Measurements from ENCODE around the gene SOX13.

SOX13 gene

DNA sequence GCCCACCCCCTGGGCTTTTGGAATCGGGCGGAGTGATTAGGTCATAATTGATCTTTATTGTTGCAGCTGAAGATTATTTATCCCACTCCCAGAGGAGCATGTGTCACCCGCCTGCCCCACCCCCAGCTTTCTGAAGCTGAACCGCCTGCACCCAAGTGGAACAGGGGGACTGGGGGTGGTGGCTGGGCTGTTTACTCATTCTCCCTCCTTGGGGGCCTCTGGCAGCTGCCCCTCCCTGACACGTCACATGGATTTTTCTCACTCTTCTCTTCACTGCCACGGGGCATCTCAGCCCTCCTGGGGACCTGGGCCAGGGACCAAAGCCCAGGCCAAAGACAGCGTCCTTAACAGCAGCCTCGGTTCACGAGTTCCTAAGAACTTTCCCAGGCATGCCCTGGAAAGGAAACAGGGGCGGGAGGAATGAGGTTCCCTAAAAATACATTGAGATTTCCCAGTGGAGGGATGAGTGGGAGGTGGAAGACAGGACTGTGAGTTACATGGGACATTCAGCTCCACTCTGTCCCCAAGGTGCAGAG is 31.6 kb upstream of the SOX13 start:
- H3K36me3 ChIP-seq (ENCODE audit: control insufficient read depth in 1 of 2, insufficient read depth in 2 of 2, low read depth in 1 of 2, low read length in 2 of 2) = no peaks in the 10 kb centered on the region
- no peak overlapping the region for H2BK15ac ChIP-seq (ENCODE audit: low read depth, poor library complexity, severe bottlenecking)
- no peak overlapping the region for H2BK5ac ChIP-seq (ENCODE audit: low read depth, low read length, poor library complexity, severe bottlenecking)
- H3K4ac ChIP-seq (ENCODE audit: low read depth in 1 of 2, low read length in 2 of 2) = no peak overlapping the region
- H3K14ac ChIP-seq (ENCODE audit: low read length in 2 of 2) = no peak overlapping the region
- no peaks in the 10 kb centered on the region for H3K79me1 ChIP-seq (replicated peaks; ENCODE audit: low read length, poor library complexity, severe bottlenecking)
- no peak overlapping the region for H2AK5ac ChIP-seq (ENCODE audit: low read length, severe bottlenecking)
- H4K8ac ChIP-seq (ENCODE audit: low read length) = no peak overlapping the region
- no peak overlapping the region for H2BK12ac ChIP-seq (ENCODE audit: low read length in 2 of 2)
- no peak overlapping the region for H3K27ac ChIP-seq (ENCODE audit: low read length, poor library complexity, severe bottlenecking)
- no peak overlapping the region for H3K23ac ChIP-seq (ENCODE audit: low read length in 2 of 2)
- H2AFZ ChIP-seq (ENCODE audit: low read depth, low read length) = no peak overlapping the region
- peak overlapping the region in 1 of 2 experiments; percentile 64 for H3K4me3 ChIP-seq (ENCODE audit: insufficient read depth in 1 of 2, low read depth in 1 of 2, low read length in 2 of 2)
- H2BK120ac ChIP-seq (ENCODE audit: low read depth, low read length) = no peak overlapping the region
- no peaks in the 10 kb centered on the region for H3K27me3 ChIP-seq (ENCODE audit: control insufficient read depth in 1 of 2, insufficient read depth in 1 of 2, low read length in 2 of 2)
- H4K91ac ChIP-seq (ENCODE audit: low read length) = no peak overlapping the region
- no peak overlapping the region for H3K4me2 ChIP-seq (ENCODE audit: low read length, poor library complexity, severe bottlenecking)
- peak overlapping the region; percentile 88 for H3K9ac ChIP-seq (ENCODE audit: low read length)
- H3K9me3 ChIP-seq (ENCODE audit: control insufficient read depth, low read length) = no peaks in the 10 kb centered on the region
- no peak overlapping the region for H3K18ac ChIP-seq (ENCODE audit: low read depth in 1 of 2, low read length in 2 of 2)
- no peak for DNase-seq
- WGBS = 77% methylated on average over 8 of the region's 10 CpGs
- H3K4me1 ChIP-seq (ENCODE audit: control insufficient read depth, insufficient read depth, low read depth, low read length) = peaks cover 10% of the 10 kb centered on the region

GRCh38 chr1:204041803-204042505 is 31.0 kb upstream of the SOX13 start:
- Histone ChIP-seq H3K4me2 (ENCODE audit: low read length, poor library complexity, severe bottlenecking) (no peak overlapping the region), H3K9me3 (ENCODE audit: control insufficient read depth, low read length) (no peaks in the 10 kb centered on the region), H3K18ac (ENCODE audit: low read depth in 1 of 2, low read length in 2 of 2) (no peak overlapping the region), H2BK12ac (ENCODE audit: low read length in 2 of 2) (no peak overlapping the region), H3K9ac (ENCODE audit: low read length) (peak overlapping the region; percentile 88), H3K79me1 (replicated peaks; ENCODE audit: low read length, poor library complexity, severe bottlenecking) (no peaks in the 10 kb centered on the region), H3K27me3 (ENCODE audit: control insufficient read depth in 1 of 2, insufficient read depth in 1 of 2, low read length in 2 of 2) (no peaks in the 10 kb centered on the region), H3K4me1 (ENCODE audit: control insufficient read depth, insufficient read depth, low read depth, low read length) (peaks cover 10% of the 10 kb centered on the region), H2AFZ (ENCODE audit: low read depth, low read length) (no peak overlapping the region), H2BK15ac (ENCODE audit: low read depth, poor library complexity, severe bottlenecking) (no peak overlapping the region), H2BK5ac (ENCODE audit: low read depth, low read length, poor library complexity, severe bottlenecking) (no peak overlapping the region), H4K91ac (ENCODE audit: low read length) (no peak overlapping the region), H3K27ac (ENCODE audit: low read length, poor library complexity, severe bottlenecking) (no peak overlapping the region), H3K23ac (ENCODE audit: low read length in 2 of 2) (no peak overlapping the region), H4K8ac (ENCODE audit: low read length) (no peak overlapping the region), H2AK5ac (ENCODE audit: low read length, severe bottlenecking) (no peak overlapping the region), H3K4ac (ENCODE audit: low read depth in 1 of 2, low read length in 2 of 2) (no peak overlapping the region), H2BK120ac (ENCODE audit: low read depth, low read length) (no peak overlapping the region), H3K14ac (ENCODE audit: low read length in 2 of 2) (no peak overlapping the region), H3K36me3 (ENCODE audit: control insufficient read depth in 1 of 2, insufficient read depth in 2 of 2, low read depth in 1 of 2, low read length in 2 of 2) (no peaks in the 10 kb centered on the region), H3K4me3 (ENCODE audit: insufficient read depth in 1 of 2, low read depth in 1 of 2, low read length in 2 of 2) (peak overlapping the region in 1 of 2 experiments; percentile 64)
- 73% methylated on average over 10 of the region's 10 CpGs for WGBS
- DNase-seq = no peak

GRCh38 chr1:204042516-204042915 is 30.4 kb upstream of the SOX13 start:
- peaks cover 10% of the 10 kb centered on the region for H3K4me1 ChIP-seq (ENCODE audit: control insufficient read depth, insufficient read depth, low read depth, low read length)
- no peak for DNase-seq
- WGBS = 88% methylated on average over 2 of the region's 2 CpGs

DNA sequence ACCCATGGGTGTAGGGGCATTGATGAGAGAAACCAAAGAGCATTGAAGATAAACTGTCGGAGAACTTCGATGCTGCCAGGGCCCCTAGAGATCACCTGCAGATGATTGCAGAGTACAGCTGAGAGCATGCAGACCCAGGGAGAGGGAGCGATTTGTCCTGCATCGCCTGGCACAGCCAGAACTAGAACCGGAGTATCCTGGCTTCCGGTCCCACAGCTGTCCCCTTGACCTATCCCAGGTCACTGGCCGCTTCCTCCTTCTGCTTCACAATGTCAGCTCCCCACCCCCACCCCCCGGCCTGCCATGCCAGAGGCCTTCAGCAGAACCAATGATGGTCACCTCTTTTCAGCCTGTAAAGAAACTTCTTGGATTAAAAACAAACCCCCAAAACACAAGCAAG is 29.2 kb upstream of the SOX13 start:
- WGBS = 93% methylated on average over 8 of the region's 8 CpGs
- Histone ChIP-seq H3K14ac (ENCODE audit: low read length in 2 of 2) (no peak overlapping the region), H3K9me3 (ENCODE audit: control insufficient read depth, low read length) (no peaks in the 10 kb centered on the region), H2BK12ac (ENCODE audit: low read length in 2 of 2) (no peak overlapping the region), H2BK120ac (ENCODE audit: low read depth, low read length) (no peak overlapping the region), H3K23ac (ENCODE audit: low read length in 2 of 2) (no peak overlapping the region), H3K9ac (ENCODE audit: low read length) (no peak overlapping the region), H4K91ac (ENCODE audit: low read length) (no peak overlapping the region), H2BK15ac (ENCODE audit: low read depth, poor library complexity, severe bottlenecking) (no peak overlapping the region), H2AFZ (ENCODE audit: low read depth, low read length) (no peak overlapping the region), H2AK5ac (ENCODE audit: low read length, severe bottlenecking) (no peak overlapping the region), H3K4ac (ENCODE audit: low read depth in 1 of 2, low read length in 2 of 2) (no peak overlapping the region), H3K4me1 (ENCODE audit: control insufficient read depth, insufficient read depth, low read depth, low read length) (peaks cover 10% of the 10 kb centered on the region), H3K36me3 (ENCODE audit: control insufficient read depth in 1 of 2, insufficient read depth in 2 of 2, low read depth in 1 of 2, low read length in 2 of 2) (no peaks in the 10 kb centered on the region), H4K8ac (ENCODE audit: low read length) (no peak overlapping the region), H3K27ac (ENCODE audit: low read length, poor library complexity, severe bottlenecking) (no peak overlapping the region), H3K79me1 (replicated peaks; ENCODE audit: low read length, poor library complexity, severe bottlenecking) (no peaks in the 10 kb centered on the region), H3K4me3 (ENCODE audit: insufficient read depth in 1 of 2, low read depth in 1 of 2, low read length in 2 of 2) (no peak overlapping the region), H3K4me2 (ENCODE audit: low read length, poor library complexity, severe bottlenecking) (no peak overlapping the region), H3K27me3 (ENCODE audit: control insufficient read depth in 1 of 2, insufficient read depth in 1 of 2, low read length in 2 of 2) (no peaks in the 10 kb centered on the region), H2BK5ac (ENCODE audit: low read depth, low read length, poor library complexity, severe bottlenecking) (no peak overlapping the region), H3K18ac (ENCODE audit: low read depth in 1 of 2, low read length in 2 of 2) (no peak overlapping the region)
- no peak for DNase-seq

More at GRCh38 chr1:204042516-204042915, 30.4 kb upstream of the SOX13 start:
- no peak overlapping the region for H2BK15ac ChIP-seq (ENCODE audit: low read depth, poor library complexity, severe bottlenecking)
- H3K4me3 ChIP-seq (ENCODE audit: insufficient read depth in 1 of 2, low read depth in 1 of 2, low read length in 2 of 2) = no peak overlapping the region
- no peak overlapping the region for H3K18ac ChIP-seq (ENCODE audit: low read depth in 1 of 2, low read length in 2 of 2)
- no peak overlapping the region for H2AFZ ChIP-seq (ENCODE audit: low read depth, low read length)
- H3K23ac ChIP-seq (ENCODE audit: low read length in 2 of 2) = no peak overlapping the region
- no peak overlapping the region for H3K4ac ChIP-seq (ENCODE audit: low read depth in 1 of 2, low read length in 2 of 2)
- no peak overlapping the region for H4K91ac ChIP-seq (ENCODE audit: low read length)
- no peak overlapping the region for H2BK120ac ChIP-seq (ENCODE audit: low read depth, low read length)
- no peak overlapping the region for H4K8ac ChIP-seq (ENCODE audit: low read length)
- no peak overlapping the region for H3K27ac ChIP-seq (ENCODE audit: low read length, poor library complexity, severe bottlenecking)
- H3K9ac ChIP-seq (ENCODE audit: low read length) = no peak overlapping the region
- no peaks in the 10 kb centered on the region for H3K79me1 ChIP-seq (replicated peaks; ENCODE audit: low read length, poor library complexity, severe bottlenecking)
- H3K9me3 ChIP-seq (ENCODE audit: control insufficient read depth, low read length) = no peaks in the 10 kb centered on the region
- no peak overlapping the region for H2AK5ac ChIP-seq (ENCODE audit: low read length, severe bottlenecking)
- H3K36me3 ChIP-seq (ENCODE audit: control insufficient read depth in 1 of 2, insufficient read depth in 2 of 2, low read depth in 1 of 2, low read length in 2 of 2) = no peaks in the 10 kb centered on the region
- no peak overlapping the region for H2BK12ac ChIP-seq (ENCODE audit: low read length in 2 of 2)
- no peak overlapping the region for H2BK5ac ChIP-seq (ENCODE audit: low read depth, low read length, poor library complexity, severe bottlenecking)
- H3K27me3 ChIP-seq (ENCODE audit: control insufficient read depth in 1 of 2, insufficient read depth in 1 of 2, low read length in 2 of 2) = no peaks in the 10 kb centered on the region
- no peak overlapping the region for H3K14ac ChIP-seq (ENCODE audit: low read length in 2 of 2)
- no peak overlapping the region for H3K4me2 ChIP-seq (ENCODE audit: low read length, poor library complexity, severe bottlenecking)

All from mesenchymal stem cell (in vitro differentiated cells and primary cell).